ENCODE data around the gene GPX3.

Gene GPX3

GRCh38 chr5:151020304-151021110 is at the start of gene GPX3:
GPX3 (plus strand) TSS chr5:151020591; CDS start chr5:151020655, 64 bp downstream.
- DNase-seq (ENCODE audit: low read depth in 2 of 3, low spot score in 2 of 3) = peak in 1 of 3 experiments; percentile 19

- no peak for DNase-seq (ENCODE audit: low read depth in 2 of 3, low spot score in 2 of 3)
Observed at GRCh38 chr5:150978590-150978989, 41.8 kb upstream of the GPX3 start.

GRCh38 chr5:150987746-150988145 is 32.6 kb upstream of the GPX3 start:
- DNase-seq (ENCODE audit: low read depth in 2 of 3, low spot score in 2 of 3) = no peak

GRCh38 chr5:150989695-150990094 is 30.7 kb upstream of the GPX3 start:
- DNase-seq (ENCODE audit: low read depth in 2 of 3, low spot score in 2 of 3) = no peak

GRCh38 chr5:150992705-150993104 is 27.7 kb upstream of the GPX3 start:
- DNase-seq (ENCODE audit: low read depth in 2 of 3, low spot score in 2 of 3) = no peak

GRCh38 chr5:150993422-150993821 is 27.0 kb upstream of the GPX3 start:
- no peak for DNase-seq (ENCODE audit: low read depth in 2 of 3, low spot score in 2 of 3)

GRCh38 chr5:150993826-150994412 is 26.5 kb upstream of the GPX3 start:
- DNase-seq (ENCODE audit: low read depth in 2 of 3, low spot score in 2 of 3) = no peak

- no peak for DNase-seq (ENCODE audit: low read depth in 2 of 3, low spot score in 2 of 3)
Observed at GRCh38 chr5:150999704-151000442, 20.5 kb upstream of the GPX3 start.

- no peak for DNase-seq (ENCODE audit: low read depth in 2 of 3, low spot score in 2 of 3)
Observed at GRCh38 chr5:151001436-151001835, 19.0 kb upstream of the GPX3 start.

- DNase-seq (ENCODE audit: low read depth in 2 of 3, low spot score in 2 of 3) = no peak
Observed at GRCh38 chr5:151002250-151002649, 18.1 kb upstream of the GPX3 start.

- no peak for DNase-seq (ENCODE audit: low read depth in 2 of 3, low spot score in 2 of 3)
Observed at GRCh38 chr5:151002681-151003502, 17.5 kb upstream of the GPX3 start.

- no peak for DNase-seq (ENCODE audit: low read depth in 2 of 3, low spot score in 2 of 3)
Observed at GRCh38 chr5:151003503-151003860, 16.9 kb upstream of the GPX3 start.

- no peak for DNase-seq (ENCODE audit: low read depth in 2 of 3, low spot score in 2 of 3)
Observed at GRCh38 chr5:151004499-151004898, 15.9 kb upstream of the GPX3 start.

- DNase-seq (ENCODE audit: low read depth in 2 of 3, low spot score in 2 of 3) = no peak
Observed at GRCh38 chr5:151005187-151005949, 15.0 kb upstream of the GPX3 start.

GRCh38 chr5:151005950-151006576 is 14.3 kb upstream of the GPX3 start:
- no peak for DNase-seq (ENCODE audit: low read depth in 2 of 3, low spot score in 2 of 3)

- DNase-seq (ENCODE audit: low read depth in 2 of 3, low spot score in 2 of 3) = no peak
Observed at GRCh38 chr5:151006704-151007334, 13.6 kb upstream of the GPX3 start.

- DNase-seq (ENCODE audit: low read depth in 2 of 3, low spot score in 2 of 3) = no peak
Observed at GRCh38 chr5:151007430-151008209, 12.8 kb upstream of the GPX3 start.

- no peak for DNase-seq (ENCODE audit: low read depth in 2 of 3, low spot score in 2 of 3)
Observed at GRCh38 chr5:151008210-151008491, 12.2 kb upstream of the GPX3 start.

- no peak for DNase-seq (ENCODE audit: low read depth in 2 of 3, low spot score in 2 of 3)
Observed at GRCh38 chr5:151008906-151009305, 11.5 kb upstream of the GPX3 start.
